Mammary epithelial cell (primary cell): ENCODE results near the gene SERBP1.

ENCODE experiments used
- EZH2 ChIP-seq: IDR thresholded peaks from 2 replicates; pipeline ENCODE4 v1.6.1; 2012; ENCODE audit warnings: low read length, inconsistent platforms, borderline replicate concordance
- TF ChIP-seq, protein P1 (sequence below), 2 donors: IDR thresholded peaks in 1 of 2; conservative IDR thresholded peaks in 1 of 2; 2 replicates each; pipeline ENCODE4 v1.5.1; 2011 to 2012; ENCODE audit warnings: inconsistent platforms in 2 of 2, low read length in 2 of 2, mild to moderate bottlenecking in 2 of 2, control low read depth in 1 of 2, low read depth in 1 of 2; ENCODE audit not compliant: insufficient read depth in 1 of 2; ENCODE audit errors: extremely low read depth in 1 of 2

DNA sequence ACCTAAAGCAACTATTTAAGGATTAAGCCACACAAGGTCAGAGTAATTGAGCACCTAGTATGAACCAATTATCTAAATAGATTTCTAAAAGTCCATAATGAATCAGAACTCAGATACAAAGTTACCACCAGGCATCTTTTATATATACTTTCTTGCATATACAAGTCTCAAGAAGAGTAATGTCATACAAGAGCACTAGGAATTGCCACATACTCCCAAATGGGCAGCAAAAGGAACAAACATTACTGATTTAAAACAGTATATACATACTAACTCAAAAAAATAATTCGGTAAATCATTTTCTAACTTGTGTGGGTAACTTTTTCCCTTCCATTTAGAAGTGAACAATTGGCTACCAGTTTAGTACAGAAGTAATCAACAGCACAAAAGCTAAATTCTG, 22.1 kb downstream of the SERBP1 start:
- TF ChIP-seq, protein P1, sequence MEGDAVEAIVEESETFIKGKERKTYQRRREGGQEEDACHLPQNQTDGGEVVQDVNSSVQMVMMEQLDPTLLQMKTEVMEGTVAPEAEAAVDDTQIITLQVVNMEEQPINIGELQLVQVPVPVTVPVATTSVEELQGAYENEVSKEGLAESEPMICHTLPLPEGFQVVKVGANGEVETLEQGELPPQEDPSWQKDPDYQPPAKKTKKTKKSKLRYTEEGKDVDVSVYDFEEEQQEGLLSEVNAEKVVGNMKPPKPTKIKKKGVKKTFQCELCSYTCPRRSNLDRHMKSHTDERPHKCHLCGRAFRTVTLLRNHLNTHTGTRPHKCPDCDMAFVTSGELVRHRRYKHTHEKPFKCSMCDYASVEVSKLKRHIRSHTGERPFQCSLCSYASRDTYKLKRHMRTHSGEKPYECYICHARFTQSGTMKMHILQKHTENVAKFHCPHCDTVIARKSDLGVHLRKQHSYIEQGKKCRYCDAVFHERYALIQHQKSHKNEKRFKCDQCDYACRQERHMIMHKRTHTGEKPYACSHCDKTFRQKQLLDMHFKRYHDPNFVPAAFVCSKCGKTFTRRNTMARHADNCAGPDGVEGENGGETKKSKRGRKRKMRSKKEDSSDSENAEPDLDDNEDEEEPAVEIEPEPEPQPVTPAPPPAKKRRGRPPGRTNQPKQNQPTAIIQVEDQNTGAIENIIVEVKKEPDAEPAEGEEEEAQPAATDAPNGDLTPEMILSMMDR (conservative IDR thresholded peaks at IDR 0.05 in 1 of 2, IDR thresholded peaks at IDR 0.05 in 1 of 2; ENCODE audit: extremely low read depth in 1 of 2, insufficient read depth in 1 of 2, low read depth in 1 of 2, low read length in 2 of 2): no peak
- TF ChIP-seq EZH2: no peak
